HepG2 (cell line): Measurements from ENCODE around the gene CLPSL2. TPM values are rescaled to one million over a fixed set of nuclear protein-coding genes. Genes with fewer than 3 reads are reported as not detected.

Experiments
- DPF2 ChIP-seq: sonication (generic); formaldehyde crosslinking; IDR thresholded peaks from 2 replicates; pipeline ENCODE4 v1.4.0; 2020; ENCODE audit warnings: mild to moderate bottlenecking, low read depth, missing genetic modification reagents, borderline replicate concordance
- HNF4A ChIP-seq: sonication (generic); formaldehyde crosslinking; IDR thresholded peaks from 2 replicates; pipeline ENCODE4 v1.4.0; 2020; ENCODE audit warnings: missing genetic modification reagents
- HNRNPK ChIP-seq: fragments of 200-400 bp; formaldehyde crosslinking; IDR thresholded peaks from 2 replicates; pipeline ENCODE4 v1.6.1; 2018; ENCODE audit warnings: low read length, low read depth, moderate library complexity, mild to moderate bottlenecking; ENCODE audit not compliant: poor library complexity, severe bottlenecking
- HOXA9 ChIP-seq: sonication (generic); formaldehyde crosslinking; IDR thresholded peaks from 2 replicates; pipeline ENCODE4 v1.8.1; 2022; ENCODE audit warnings: missing genetic modification reagents, mild to moderate bottlenecking, moderate library complexity, borderline replicate concordance
- NFE2L1 ChIP-seq: sonication (generic); formaldehyde crosslinking; IDR thresholded peaks from 2 replicates; pipeline ENCODE4 v1.4.0; 2020; ENCODE audit warnings: missing genetic modification reagents, mild to moderate bottlenecking, borderline replicate concordance
- SIX4 ChIP-seq: sonication (generic); formaldehyde crosslinking; IDR thresholded peaks from 2 replicates; pipeline ENCODE4 v1.4.0; 2020; ENCODE audit warnings: missing genetic modification reagents
- SMYD3 ChIP-seq: sonication (generic); formaldehyde crosslinking; IDR thresholded peaks from 2 replicates; pipeline ENCODE4 v1.8.1; 2023; ENCODE audit warnings: mild to moderate bottlenecking, missing genetic modification reagents
- SOX6 ChIP-seq, 2 experiments: fragments of 450-650 bp in 1 of 2; sonication (generic) in 1 of 2; formaldehyde crosslinking in 1 of 2; IDR thresholded peaks; 2 replicates each; pipeline versions ENCODE4 v1.4.0 to v1.6.1; 2017 to 2020; ENCODE audit warnings: antibody characterized with exemption in 1 of 2, mild to moderate bottlenecking in 1 of 2, missing genetic modification reagents in 1 of 2
- SP1 ChIP-seq, 2 experiments: fragments of 450-650 bp in 1 of 2; sonication (generic) in 1 of 2; formaldehyde crosslinking in 1 of 2; IDR thresholded peaks; 2 replicates each; pipeline versions ENCODE4 v1.4.0 to v1.6.1; 2016 to 2020; ENCODE audit warnings: missing genetic modification reagents in 1 of 2
- ZNF260 ChIP-seq: sonication (generic); formaldehyde crosslinking; IDR thresholded peaks from 2 replicates; pipeline ENCODE4 v1.4.0; 2020; ENCODE audit warnings: missing genetic modification reagents, low read depth, mild to moderate bottlenecking, borderline replicate concordance
- ZNF383 ChIP-seq: sonication (generic); formaldehyde crosslinking; IDR thresholded peaks from 2 replicates; pipeline ENCODE4 v1.4.0; 2020; ENCODE audit warnings: missing genetic modification reagents, mild to moderate bottlenecking, borderline replicate concordance
- ZNF703 ChIP-seq: sonication (generic); formaldehyde crosslinking; IDR thresholded peaks from 2 replicates; pipeline ENCODE4 v1.5.1; 2020; ENCODE audit warnings: missing genetic modification reagents, mild to moderate bottlenecking, moderate library complexity, borderline replicate concordance
- ZNF766 ChIP-seq: sonication (generic); formaldehyde crosslinking; IDR thresholded peaks from 2 replicates; pipeline ENCODE4 v1.5.0; 2020; ENCODE audit warnings: missing genetic modification reagents, borderline replicate concordance
- ZNF775 ChIP-seq: sonication (generic); formaldehyde crosslinking; IDR thresholded peaks from 2 replicates; pipeline ENCODE4 v1.4.0; 2020; ENCODE audit warnings: missing genetic modification reagents, mild to moderate bottlenecking, moderate library complexity, borderline replicate concordance
- polyA plus RNA-seq, 8 experiments: library from polyadenylated mRNA; depleted of rRNA in 3 of 8; stranded (reverse) in 7 of 8; unstranded in 1 of 8; fragments of >200 nt; fragmentation: Illumina TruSeq in 4 of 8; extraction: Trizol in 4 of 8; gene quantifications; 2 replicates each; pipeline versions ENCODE4 v1.2.1 to v1.2.3, GENCODE V29; 2011 to 2016; ENCODE audit warnings: low read depth in 4 of 8, missing spikeins in 1 of 8, mixed read lengths in 1 of 8; ENCODE audit not compliant: insufficient read depth in 1 of 8
- total RNA-seq, 5 experiments: library from RNA; depleted of rRNA; stranded (reverse); fragments of >200 nt; fragmentation: Illumina TruSeq; extraction: Trizol; gene quantifications; 2 replicates each; pipeline ENCODE4 v1.2.3, GENCODE V29; 2016; ENCODE audit warnings: low read depth in 1 of 5
- TF ChIP-seq, protein P1 (sequence below): sonication (generic); formaldehyde crosslinking; IDR thresholded peaks from 2 replicates; pipeline ENCODE4 v1.4.0; 2020; ENCODE audit warnings: missing genetic modification reagents, borderline replicate concordance
- TF ChIP-seq, protein P2 (sequence below), 2 experiments: sonication (generic) in 1 of 2; formaldehyde crosslinking in 1 of 2; IDR thresholded peaks; 2 replicates each; pipeline versions ENCODE4 v1.6.1 to v1.9.0; 2014 to 2022; ENCODE audit warnings: antibody characterized with exemption in 1 of 2, borderline replicate concordance in 1 of 2, inconsistent platforms in 1 of 2, low read depth in 1 of 2, missing genetic modification reagents in 1 of 2
- TF ChIP-seq, protein P3 (sequence below): sonication (generic); formaldehyde crosslinking; IDR thresholded peaks from 2 replicates; pipeline ENCODE4 v1.8.0; 2023; ENCODE audit warnings: mild to moderate bottlenecking, missing genetic modification reagents
- TF ChIP-seq, protein P4 (sequence below): IDR thresholded peaks from 2 replicates; pipeline ENCODE4 v1.6.1; 2016; ENCODE audit warnings: low read depth

The CLPSL2 gene
- total and polyA plus RNA-seq, 2 of the 13 experiments (the other 11 are each of a cell fraction or from before 2014, with no cell fraction given), result not detected

DNA sequence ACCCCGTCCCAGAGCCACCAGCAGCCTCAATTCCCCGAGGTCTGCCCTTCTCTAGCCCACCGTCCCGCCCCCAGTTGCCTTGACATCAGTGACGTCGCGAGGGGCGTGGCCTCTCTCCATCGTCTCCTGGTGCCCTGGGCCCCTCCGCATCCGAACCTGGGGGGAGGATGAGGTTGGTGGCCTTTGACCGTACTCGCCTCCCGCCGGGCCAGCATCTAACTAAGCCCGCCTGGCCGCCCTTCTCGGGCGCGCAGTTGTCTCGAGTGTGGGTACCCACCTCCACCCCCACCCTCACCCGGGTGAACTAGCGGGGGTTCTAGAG, 45.0 kb upstream of the CLPSL2 start (continued):
- TF ChIP-seq, protein P1, sequence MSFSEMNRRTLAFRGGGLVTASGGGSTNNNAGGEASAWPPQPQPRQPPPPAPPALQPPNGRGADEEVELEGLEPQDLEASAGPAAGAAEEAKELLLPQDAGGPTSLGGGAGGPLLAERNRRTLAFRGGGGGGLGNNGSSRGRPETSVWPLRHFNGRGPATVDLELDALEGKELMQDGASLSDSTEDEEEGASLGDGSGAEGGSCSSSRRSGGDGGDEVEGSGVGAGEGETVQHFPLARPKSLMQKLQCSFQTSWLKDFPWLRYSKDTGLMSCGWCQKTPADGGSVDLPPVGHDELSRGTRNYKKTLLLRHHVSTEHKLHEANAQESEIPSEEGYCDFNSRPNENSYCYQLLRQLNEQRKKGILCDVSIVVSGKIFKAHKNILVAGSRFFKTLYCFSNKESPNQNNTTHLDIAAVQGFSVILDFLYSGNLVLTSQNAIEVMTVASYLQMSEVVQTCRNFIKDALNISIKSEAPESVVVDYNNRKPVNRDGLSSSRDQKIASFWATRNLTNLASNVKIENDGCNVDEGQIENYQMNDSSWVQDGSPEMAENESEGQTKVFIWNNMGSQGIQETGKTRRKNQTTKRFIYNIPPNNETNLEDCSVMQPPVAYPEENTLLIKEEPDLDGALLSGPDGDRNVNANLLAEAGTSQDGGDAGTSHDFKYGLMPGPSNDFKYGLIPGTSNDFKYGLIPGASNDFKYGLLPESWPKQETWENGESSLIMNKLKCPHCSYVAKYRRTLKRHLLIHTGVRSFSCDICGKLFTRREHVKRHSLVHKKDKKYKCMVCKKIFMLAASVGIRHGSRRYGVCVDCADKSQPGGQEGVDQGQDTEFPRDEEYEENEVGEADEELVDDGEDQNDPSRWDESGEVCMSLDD (CRISPR knock-in tag), result no peak
- TF ChIP-seq, protein P2, sequence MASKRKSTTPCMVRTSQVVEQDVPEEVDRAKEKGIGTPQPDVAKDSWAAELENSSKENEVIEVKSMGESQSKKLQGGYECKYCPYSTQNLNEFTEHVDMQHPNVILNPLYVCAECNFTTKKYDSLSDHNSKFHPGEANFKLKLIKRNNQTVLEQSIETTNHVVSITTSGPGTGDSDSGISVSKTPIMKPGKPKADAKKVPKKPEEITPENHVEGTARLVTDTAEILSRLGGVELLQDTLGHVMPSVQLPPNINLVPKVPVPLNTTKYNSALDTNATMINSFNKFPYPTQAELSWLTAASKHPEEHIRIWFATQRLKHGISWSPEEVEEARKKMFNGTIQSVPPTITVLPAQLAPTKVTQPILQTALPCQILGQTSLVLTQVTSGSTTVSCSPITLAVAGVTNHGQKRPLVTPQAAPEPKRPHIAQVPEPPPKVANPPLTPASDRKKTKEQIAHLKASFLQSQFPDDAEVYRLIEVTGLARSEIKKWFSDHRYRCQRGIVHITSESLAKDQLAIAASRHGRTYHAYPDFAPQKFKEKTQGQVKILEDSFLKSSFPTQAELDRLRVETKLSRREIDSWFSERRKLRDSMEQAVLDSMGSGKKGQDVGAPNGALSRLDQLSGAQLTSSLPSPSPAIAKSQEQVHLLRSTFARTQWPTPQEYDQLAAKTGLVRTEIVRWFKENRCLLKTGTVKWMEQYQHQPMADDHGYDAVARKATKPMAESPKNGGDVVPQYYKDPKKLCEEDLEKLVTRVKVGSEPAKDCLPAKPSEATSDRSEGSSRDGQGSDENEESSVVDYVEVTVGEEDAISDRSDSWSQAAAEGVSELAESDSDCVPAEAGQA (IDR thresholded peaks at IDR 0.05; ENCODE audit: low read depth), result no peak
- TF ChIP-seq, protein P2 (CRISPR knock-in tag; IDR thresholded peaks at IDR 0.05; ENCODE audit: borderline replicate concordance), result no peak
- no peak for TF ChIP-seq DPF2 (CRISPR knock-in tag)
- no peak for TF ChIP-seq SMYD3 (CRISPR knock-in tag)
- no peak for TF ChIP-seq HOXA9 (CRISPR knock-in tag)
- TF ChIP-seq, protein P3, sequence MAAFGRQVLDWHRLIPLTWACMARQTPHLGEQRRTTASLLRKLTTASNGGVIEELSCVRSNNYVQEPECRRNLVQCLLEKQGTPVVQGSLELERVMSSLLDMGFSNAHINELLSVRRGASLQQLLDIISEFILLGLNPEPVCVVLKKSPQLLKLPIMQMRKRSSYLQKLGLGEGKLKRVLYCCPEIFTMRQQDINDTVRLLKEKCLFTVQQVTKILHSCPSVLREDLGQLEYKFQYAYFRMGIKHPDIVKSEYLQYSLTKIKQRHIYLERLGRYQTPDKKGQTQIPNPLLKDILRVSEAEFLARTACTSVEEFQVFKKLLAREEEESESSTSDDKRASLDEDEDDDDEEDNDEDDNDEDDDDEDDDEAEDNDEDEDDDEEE (CRISPR knock-in tag), result no peak; the same call in 1 of the 2 replicates
- no peak for TF ChIP-seq SIX4
- no peak for TF ChIP-seq ZNF775 (CRISPR knock-in tag)
- no peak for TF ChIP-seq ZNF703 (CRISPR knock-in tag)
- TF ChIP-seq ZNF260 (CRISPR knock-in tag), result no peak
- no peak for TF ChIP-seq ZNF383 (CRISPR knock-in tag)
- TF ChIP-seq HNRNPK, result no peak
- no peak for TF ChIP-seq ZNF766 (CRISPR knock-in tag)
- TF ChIP-seq SP1 (IDR thresholded peaks at IDR 0.05), result no peak
- peak; percentile 95 for TF ChIP-seq SP1 (CRISPR knock-in tag; IDR thresholded peaks at IDR 0.05)
- TF ChIP-seq HNF4A (CRISPR knock-in tag), result peak; percentile 37; the same call in 1 of the 2 replicates
- TF ChIP-seq, protein P4, sequence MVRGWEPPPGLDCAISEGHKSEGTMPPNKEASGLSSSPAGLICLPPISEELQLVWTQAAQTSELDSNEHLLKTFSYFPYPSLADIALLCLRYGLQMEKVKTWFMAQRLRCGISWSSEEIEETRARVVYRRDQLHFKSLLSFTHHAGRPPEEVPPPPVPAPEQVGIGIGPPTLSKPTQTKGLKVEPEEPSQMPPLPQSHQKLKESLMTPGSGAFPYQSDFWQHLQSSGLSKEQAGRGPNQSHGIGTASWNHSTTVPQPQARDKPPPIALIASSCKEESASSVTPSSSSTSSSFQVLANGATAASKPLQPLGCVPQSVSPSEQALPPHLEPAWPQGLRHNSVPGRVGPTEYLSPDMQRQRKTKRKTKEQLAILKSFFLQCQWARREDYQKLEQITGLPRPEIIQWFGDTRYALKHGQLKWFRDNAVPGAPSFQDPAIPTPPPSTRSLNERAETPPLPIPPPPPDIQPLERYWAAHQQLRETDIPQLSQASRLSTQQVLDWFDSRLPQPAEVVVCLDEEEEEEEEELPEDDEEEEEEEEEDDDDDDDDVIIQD (CRISPR knock-in tag), result no peak
- no peak for TF ChIP-seq NFE2L1
- TF ChIP-seq SOX6 (IDR thresholded peaks at IDR 0.05), result no peak
- TF ChIP-seq SOX6 (CRISPR knock-in tag; IDR thresholded peaks at IDR 0.05), result no peak
